Measurements from ENCODE around the gene HCRTR1.
"Not testable (repeated sequence)": the region's sequence is repeated elsewhere in the genome, so short reads cannot be mapped to it uniquely, and the experiment has no call there.

HCRTR1 gene

DNA sequence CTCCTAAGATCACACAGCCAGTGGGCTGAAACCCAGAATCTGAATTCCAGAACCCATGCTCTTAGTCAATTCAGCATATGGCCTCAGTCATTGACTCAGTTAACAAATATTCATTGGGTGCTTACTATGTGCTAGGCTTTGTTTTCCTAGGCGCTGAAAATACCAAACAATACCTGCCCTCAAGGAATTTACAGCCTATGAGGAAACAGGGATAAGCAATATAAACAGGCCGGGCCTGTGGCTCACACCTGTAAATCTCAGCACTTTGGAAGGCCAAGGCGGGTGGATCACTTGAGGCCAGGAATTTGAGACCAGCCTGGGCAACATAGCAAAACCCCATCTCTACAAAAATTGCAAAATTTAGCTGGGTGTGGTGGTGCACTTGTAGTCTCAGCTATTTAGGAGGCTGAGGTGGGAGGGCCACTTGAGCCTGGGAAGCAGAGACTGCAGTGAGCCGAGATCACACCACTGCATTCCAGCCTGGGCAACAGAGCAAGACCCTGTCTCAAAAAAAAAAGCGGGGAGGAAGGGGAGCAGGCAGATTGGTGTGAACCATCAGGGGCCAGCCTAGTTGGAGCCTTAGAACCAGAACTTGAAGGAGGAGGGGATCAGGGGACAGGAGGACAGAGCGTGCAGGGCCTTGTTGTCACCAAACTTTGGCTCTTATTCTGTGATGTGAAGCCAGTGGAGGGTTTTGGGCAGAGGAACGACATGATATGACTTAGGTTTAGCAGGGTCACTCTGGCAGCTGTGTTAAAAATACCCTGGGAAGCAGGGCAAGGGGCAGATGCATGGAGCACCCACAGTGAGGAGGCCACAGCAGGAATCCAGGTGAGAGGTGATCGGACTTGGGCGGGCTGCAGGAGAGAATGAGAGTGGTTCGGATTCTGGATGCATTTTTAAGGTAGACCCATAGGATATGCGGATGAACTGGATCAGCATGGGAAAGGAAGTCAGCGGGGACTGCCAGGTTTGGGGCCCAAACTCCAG, 35.4 kb upstream of the HCRTR1 start:
- no peak for DNase-seq

DNA sequence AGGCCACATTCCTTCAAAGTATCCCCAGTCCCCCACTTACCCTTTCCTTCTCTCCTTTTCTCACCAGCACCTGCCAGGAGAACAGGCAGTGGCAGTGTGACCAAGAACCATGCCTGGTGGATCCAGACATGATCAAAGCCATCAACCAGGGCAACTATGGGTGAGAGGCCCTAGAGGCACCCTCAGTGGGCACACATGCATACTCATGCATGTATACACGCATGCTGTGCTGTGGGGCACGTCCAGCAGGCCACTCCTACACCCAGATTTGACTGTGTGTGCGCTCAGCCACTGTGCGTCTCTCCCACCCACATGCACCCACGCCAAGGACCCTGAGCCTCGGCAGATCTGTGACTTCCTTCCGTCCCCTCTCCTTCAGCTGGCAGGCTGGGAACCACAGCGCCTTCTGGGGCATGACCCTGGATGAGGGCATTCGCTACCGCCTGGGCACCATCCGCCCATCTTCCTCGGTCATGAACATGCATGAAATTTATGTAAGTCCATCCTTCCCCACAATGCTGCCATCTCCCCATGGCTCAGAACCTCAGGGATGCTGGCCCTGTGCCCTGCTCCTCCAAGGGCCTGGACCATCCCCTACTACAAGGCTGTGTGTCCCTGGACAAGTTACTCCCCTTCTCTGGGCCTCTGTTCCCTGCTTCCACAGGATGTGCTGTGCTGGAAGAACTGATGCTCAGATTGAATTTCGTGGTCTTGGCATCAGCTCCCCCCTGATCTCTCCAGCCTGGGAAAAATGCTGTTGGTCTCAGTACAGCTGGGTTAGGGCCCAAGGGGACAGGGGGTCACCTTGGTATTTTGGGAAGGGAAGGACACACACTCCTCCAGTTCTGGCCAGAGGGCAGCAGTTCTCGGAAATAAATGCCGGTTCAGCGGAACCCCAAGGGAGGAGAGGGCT, 34.2 kb upstream of the HCRTR1 start:
- DNase-seq = no peak

DNA sequence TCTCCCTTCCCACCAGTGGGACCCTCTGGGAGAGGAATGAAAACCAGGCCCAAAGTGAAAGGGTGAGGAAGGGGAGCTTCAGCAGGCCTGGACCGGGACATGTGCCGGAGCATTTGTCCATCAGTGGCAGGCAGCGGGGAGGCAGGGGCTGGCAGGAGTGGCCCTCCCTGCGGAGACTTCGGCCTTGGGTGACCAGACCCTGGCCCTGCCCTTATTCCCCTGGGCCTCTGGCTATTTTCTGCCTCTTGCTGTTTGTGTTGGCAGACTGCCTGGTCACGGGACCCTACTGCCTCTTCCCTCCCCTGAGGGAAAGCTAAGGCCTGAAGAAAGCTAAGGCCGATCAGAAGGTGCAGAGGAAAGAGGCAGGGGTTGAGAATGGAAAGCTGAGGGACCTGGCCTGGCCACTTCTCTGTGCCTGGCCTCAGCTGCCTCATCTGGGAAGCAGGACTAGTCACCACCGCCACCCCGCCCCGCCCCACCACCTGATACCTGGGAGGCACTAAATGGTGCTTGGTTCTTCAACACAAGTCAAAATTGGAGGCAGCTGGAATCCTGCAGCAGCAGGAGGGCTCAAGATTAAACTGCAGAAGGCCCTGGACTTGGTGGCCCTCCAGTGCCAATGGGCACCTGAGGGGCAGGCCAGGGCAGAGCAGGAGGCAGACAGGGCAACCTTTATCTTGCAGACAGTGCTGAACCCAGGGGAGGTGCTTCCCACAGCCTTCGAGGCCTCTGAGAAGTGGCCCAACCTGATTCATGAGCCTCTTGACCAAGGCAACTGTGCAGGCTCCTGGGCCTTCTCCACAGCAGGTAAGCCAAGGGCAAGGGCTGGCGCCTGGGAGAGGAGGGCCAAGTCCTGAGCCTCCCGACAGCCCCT, 33.3 kb upstream of the HCRTR1 start:
- DNase-seq = no peak

DNA sequence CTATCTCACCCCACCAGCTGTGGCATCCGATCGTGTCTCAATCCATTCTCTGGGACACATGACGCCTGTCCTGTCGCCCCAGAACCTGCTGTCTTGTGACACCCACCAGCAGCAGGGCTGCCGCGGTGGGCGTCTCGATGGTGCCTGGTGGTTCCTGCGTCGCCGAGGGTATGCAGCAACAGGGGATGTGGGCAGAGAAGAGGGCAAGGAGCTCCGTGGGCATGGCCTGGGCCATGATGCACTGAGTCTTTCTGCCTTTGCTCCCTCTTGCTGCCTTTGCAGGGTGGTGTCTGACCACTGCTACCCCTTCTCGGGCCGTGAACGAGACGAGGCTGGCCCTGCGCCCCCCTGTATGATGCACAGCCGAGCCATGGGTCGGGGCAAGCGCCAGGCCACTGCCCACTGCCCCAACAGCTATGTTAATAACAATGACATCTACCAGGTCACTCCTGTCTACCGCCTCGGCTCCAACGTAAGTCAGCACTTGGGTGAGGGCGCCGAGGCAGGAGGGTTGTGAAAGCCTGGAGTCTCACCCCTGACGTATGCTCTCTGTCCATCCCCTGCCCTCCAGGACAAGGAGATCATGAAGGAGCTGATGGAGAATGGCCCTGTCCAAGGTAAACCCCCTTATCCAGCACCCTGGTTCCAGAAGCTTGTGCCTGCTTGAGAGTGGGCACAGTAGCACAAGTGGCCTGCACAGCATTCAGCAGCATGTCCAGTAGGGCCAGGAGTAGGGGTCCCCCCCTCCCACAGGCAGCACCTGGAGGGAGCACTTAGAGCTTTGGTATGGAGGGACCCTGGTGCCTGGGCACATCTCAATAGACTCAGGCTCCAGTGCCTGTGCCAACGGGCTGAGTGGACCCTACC, 32.4 kb upstream of the HCRTR1 start:
- DNase-seq = no peak

DNA sequence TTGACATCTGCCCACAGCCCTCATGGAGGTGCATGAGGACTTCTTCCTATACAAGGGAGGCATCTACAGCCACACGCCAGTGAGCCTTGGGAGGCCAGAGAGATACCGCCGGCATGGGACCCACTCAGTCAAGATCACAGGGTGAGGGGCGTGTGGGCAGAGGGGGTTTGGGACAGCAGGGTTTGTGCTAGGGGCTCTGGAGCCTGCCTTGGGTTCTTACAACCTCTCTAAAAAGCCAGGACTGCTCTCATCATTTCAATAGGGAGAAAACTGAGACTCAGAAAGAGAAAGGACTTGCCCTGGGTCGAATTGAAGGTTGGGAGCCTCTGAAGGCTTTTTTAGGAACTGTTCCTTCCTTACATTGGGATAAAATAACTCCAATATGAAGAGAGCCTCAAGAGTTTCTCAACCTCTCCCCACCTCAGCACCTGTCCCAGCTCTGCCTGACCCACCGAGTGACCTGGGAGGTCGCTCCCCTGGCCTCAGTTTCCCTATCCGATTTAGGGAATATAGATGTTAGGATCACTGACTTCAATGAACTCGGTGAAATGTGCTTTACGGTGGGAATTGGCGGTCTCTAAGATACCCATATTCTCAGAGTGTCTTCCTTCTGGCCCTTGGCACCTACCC, 31.6 kb upstream of the HCRTR1 start:
- no peak for DNase-seq

DNA sequence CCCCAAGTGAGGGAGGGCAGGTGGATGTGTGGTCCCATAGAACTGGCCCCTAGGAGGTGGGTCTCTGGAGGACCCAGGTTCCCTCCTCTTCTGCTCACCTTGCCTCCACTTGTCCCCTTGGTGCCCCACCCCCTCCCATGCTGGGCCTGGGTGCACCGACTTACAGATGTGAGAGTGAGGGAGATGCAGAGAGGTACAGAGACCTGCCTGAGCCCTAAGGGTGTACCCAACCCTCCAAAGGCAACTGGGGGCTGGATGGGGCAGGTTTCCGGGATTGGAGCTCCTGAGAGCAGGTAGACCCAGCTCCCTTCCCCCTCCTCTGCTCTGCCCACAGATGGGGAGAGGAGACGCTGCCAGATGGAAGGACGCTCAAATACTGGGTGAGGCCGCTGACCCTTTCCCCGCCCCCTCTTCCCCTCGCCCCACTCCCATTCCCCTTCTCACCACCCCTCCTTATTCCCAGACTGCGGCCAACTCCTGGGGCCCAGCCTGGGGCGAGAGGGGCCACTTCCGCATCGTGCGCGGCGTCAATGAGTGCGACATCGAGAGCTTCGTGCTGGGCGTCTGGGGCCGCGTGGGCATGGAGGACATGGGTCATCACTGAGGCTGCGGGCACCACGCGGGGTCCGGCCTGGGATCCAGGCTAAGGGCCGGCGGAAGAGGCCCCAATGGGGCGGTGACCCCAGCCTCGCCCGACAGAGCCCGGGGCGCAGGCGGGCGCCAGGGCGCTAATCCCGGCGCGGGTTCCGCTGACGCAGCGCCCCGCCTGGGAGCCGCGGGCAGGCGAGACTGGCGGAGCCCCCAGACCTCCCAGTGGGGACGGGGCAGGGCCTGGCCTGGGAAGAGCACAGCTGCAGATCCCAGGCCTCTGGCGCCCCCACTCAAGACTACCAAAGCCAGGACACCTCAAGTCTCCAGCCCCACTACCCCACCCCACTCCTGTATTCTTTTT, 30.8 kb upstream of the HCRTR1 start:
- no peak for DNase-seq

DNA sequence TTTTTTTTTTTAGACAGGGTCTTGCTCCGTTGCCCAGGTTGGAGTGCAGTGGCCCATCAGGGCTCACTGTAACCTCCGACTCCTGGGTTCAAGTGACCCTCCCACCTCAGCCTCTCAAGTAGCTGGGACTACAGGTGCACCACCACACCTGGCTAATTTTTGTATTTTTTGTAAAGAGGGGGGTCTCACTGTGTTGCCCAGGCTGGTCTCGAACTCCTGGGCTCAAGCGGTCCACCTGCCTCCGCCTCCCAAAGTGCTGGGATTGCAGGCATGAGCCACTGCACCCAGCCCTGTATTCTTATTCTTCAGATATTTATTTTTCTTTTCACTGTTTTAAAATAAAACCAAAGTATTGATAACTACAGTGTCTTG, 30.2 kb upstream of the HCRTR1 start:
- not testable (repeated sequence) for DNase-seq

DNA sequence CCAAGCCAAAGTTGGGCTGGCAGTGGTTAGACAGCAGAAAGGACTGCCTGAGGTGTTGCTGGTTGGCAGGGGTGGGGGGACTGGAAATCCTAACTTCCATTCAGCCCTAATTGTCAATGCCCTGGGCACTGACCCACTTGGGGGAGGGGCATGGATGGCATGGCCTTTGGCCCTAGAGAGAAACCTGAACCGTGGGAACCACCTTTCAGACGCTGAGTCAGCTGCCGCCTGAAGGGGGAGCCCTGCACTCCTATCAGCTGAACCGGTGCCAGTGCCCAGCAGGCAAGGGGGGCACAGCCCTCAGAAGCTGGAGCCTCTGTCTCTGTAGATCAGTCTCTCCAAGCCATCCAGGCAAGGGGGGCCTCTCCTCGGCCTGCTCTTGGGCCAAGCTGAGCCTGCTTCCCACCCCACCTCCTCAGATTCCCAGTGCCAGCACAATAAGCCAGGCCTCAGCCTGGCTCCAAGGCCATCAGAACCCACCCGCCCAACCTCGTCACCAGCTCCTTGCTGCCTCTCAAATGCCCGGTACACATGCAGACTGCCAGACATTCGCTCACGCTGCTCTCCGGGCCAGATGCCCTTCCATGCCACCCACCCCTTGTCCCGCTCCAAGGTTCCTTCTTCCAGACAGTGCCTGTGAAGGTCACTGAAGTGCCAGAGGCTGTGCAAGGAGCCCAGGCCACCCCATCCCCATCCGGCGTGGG, 29.6 kb upstream of the HCRTR1 start:
- no peak for DNase-seq

DNA sequence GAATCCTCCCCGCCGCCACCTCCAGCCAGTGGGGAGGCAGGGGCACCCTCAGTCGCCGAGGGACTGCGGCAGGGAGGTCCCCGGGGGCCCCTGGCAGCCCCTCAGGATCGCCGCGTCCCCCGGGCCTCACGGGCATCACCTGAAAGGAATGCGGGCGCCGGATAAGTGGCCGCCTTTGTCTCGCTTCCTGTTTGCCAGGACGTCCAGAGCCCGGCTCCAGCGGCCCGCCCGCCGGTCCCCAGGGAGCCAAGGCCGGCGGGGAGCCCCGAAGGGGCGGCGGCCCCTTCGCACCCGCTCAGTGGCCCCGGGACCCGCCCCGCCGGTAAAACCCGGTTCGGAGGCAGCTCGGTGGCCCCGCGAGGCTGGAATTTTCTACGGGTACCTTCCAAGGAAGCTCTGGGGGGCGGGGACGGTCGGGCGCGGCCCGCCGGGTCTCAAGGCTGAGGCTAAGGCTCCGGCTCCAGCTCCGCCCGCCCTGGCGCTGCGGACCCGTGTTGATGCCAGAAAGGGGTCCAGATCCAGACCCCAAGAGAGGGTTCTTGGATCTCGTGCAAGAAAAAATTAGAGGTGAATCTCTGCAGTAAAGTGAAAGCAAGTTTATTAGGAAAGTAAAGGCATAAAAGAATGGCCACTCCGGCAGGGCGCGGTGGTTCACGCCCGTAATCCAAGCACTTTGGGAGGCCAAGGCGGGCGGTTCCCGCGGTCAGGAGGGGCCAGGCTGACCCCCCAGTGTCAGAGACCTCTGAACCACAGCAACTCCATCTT, 28.6 kb upstream of the HCRTR1 start:
- DNase-seq = no peak

DNA sequence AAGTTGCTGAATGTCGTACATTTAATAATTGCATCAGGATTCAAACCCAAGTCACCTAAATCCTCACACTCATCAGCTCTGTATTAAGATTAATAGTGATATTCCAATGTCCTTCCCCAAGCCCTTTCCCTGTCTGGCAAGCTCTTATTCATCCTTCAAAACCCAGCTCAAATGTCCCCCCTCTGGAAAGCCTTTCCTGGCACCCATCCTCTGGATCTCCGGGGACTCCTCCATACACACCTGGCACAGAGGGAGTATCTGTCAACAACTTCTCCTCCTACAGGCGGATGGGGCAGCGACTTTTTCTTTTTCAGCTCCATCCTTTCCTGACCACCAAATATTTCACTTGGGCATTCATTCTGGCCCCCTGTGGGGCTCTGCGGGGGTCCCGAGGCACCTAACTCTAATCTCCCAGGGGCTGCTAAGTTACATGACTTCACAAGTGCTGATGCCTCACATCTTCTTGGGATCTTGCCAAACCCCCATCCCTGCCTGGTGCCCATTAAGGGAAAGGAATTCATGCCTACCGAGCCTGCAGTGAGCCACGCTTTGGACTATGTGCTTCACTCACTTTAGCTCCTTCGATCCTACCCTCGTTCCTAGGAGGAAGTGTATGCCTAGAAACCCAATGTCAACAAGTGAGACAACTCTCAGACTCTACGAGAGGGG, 25.9 kb upstream of the HCRTR1 start:
- no peak for DNase-seq

DNA sequence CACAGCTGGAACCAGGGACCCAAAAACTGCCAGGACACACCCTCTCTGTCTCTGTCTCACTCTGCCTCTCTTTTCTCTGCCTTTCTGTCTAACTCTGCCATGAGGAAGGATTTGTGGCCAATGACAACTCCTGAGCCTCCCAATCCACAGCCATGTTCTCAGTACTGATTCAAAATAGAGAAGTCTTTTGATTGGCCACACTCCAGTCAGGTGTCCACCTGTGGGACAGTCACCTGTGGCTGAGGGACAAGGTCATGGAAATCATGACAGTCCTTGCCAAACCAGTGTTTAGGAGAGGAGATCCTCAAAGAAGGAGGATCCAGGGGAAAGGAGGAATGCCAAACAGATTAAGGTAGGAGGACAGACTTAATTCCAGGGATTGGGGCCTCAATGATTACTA, 25.4 kb upstream of the HCRTR1 start:
- DNase-seq = no peak

DNA sequence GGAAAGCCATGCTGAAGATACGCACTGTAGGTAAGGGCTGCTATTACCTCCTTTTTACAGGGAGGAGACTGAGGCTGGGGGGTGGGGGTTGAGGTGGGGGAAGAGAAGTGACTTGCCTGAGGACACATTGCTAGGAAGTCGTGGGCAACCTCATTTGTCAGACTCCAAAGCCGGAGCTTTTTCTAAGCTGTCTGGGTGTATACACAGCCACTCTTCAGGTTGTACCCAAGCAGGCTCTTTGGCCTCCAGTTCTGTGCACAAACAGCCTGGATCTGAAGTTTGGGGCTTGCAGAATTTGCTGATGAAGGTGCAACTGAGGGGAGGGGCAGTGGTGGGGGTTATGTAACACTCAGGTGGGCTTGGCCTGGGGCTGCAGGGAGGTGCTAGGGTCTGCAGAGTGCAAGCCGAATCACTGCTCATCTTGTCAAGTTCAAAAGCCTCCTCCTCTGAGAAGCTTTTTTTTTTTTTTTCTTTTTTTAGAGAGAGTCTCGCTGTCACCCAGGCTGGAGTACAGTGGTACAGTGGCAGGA, 24.3 kb upstream of the HCRTR1 start:
- no peak for DNase-seq

DNA sequence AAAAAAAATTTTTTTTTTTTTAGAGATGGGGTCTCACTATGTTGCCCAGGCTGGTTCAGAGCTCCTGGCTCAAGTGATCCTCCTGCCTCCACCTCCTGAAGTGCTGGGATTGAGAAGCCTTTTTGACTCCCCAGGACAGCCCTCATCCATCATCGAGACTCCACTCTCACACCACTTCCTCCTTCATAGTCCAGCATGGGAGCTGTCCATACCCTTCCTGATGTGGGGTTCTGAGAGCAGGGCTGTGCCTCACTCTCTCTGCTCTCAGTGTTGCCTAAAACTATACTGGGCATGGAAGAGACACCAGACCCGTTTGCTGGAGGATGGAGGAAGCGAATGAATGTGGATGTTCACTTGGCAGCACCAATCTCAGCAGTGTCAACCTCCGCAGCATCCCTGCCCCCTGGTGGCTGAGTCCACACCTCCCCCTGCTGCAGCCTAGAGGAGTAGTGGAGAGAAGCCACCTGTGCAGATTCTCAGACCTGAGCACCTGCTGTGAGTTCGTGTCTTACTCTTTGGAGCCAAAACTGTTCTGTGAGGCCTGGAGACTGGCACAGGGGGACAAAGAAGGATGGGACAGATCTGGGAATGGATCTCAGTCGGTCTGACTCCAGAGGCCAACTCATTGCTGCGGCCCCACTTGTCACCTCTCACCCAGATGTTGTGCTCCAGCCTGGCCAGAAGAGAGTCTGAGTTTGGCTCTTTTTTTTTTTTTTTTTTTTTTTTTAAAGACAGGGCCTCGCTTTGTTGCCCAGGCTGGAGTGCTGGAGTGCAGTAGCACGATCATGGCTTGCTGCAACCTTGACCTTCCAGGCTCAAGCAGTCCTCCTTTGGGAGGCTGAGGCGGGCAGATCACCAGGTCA, 23.5 kb upstream of the HCRTR1 start:
- peak; percentile 25 for DNase-seq

DNA sequence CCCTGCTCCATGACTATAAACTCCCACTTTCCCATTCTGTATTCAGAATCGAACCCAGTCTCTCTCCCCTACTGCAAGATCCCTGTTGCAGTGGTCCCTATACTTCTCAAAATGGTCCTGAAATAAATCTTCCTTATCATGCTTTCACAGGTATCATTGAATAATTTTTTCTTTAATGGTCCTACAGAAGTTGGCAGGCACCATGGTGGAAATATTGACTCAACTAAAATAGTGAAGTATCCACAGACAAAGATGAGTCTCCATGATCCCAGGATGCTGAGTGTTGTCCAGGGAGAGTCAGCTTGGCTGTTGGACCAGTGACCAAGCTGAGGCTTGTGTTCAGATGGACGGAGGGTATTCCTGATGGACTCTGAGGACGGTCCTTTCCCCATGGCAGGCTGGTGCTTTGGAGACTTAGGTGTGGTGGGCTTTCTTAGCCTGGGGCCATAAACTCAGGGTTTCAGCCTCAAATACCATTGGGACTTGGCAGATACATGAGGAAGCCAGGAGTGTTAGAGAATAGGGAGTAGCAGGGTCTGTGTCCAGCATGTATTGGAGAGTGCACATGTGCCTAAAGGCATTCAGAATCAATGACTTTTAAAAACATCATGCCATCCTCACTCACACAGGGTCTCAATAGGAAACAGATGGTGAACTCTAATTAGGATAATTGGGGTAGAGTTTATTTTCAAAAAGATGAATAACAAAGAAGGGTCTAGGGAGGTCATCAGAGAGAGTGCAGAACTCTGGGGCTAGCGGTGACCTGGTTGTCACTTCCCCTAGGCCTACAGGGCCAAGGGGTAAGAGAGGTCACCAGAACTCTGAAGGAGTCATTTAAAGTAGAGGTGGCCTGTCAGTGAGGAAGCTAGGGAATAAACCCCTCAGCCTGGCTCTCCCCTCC, 21.4 kb upstream of the HCRTR1 start:
- DNase-seq = no peak

DNA sequence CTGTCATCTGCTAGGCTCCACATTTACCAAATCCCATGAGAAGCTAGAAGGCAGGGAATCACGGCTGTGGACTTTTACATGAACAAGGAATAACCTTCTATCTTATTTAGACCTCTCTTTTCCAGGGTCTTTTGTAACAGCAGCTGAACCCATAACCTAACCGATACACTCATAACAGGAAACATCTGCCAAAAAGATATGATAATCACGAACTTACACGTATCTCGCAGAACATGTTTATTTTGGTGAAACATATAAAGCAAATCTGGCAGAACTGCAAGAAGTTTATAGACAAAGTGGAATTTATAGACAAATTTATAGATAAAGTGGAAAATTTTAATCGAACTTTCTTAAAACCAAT, 20.8 kb upstream of the HCRTR1 start:
- DNase-seq = no peak

DNA sequence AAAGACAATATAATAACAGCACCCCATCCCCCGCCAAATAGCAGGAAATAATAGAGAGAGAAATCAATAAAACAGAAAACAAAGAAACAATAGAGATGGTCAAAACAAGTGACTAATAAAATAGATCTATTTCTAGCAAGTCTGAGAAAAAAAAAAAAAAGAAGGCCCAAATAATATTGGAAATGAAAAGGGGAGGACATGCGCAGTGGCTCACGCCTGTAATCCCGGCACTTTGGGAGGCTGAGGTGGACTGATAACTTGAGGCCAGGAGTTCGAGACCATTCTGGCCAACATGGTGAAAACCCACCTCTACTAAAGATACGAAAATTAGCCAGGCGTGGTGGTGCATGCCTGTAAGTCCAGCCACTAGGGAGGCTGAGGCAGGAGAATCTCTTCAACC, 18.5 kb upstream of the HCRTR1 start:
- DNase-seq = no peak
